HEK293 (cell line): ENCODE results near the gene MYL7.

ENCODE experiments used
- CTCF ChIA-PET: fragments of 350-600 bp; formaldehyde crosslinking; extraction: SDS; loops from one replicate; lab custom pipeline; 2021; ENCODE audit warnings: antibody characterized with exemption; lab: Yijun Ruan, JAX
- POLR2A ChIA-PET: fragments of 300-600 bp; formaldehyde crosslinking; extraction: SDS; loops from one replicate; lab custom pipeline; 2020; ENCODE audit warnings: antibody characterized with exemption, inconsistent platforms; lab: Yijun Ruan, JAX
- H3K27ac ChIP-seq: fragments of 200-500 bp; sonication (Bioruptor generic); 2 replicates; pipeline ENCODE4 v1.5.1; 2014; ENCODE audit warnings: low read depth, low read length, control low read depth, inconsistent platforms; ENCODE audit errors: extremely low read depth
- H3K36me3 ChIP-seq, 2 experiments: fragments of 200-500 bp in 1 of 2; sonication (Bioruptor generic) in 1 of 2; 1 replicate in 1 of 2; 2 replicates in 1 of 2; pipeline ENCODE4 v1.5.1; 2014 to 2017; ENCODE audit warnings: inconsistent platforms in 2 of 2, low read length in 2 of 2; ENCODE audit not compliant: control insufficient read depth in 2 of 2, insufficient read depth in 1 of 2
- H3K4me1 ChIP-seq: fragments of 200-500 bp; sonication (Bioruptor generic); 2 replicates; pipeline ENCODE4 v1.5.1; 2014; ENCODE audit warnings: mild to moderate bottlenecking, low read length, inconsistent platforms; ENCODE audit not compliant: control insufficient read depth, insufficient read depth
- H3K4me3 ChIP-seq: 2 replicates; pipeline ENCODE4 v1.5.1; 2011; ENCODE audit warnings: low read depth, mild to moderate bottlenecking, control low read depth, low read length, moderate library complexity
- H3K9me3 ChIP-seq: fragments of 200-500 bp; sonication (Bioruptor generic); 2 replicates; pipeline ENCODE4 v1.5.1; 2014; ENCODE audit warnings: low read depth, low read length, inconsistent platforms; ENCODE audit not compliant: control insufficient read depth, insufficient read depth
- GLI2 ChIP-seq: fragments of 450-650 bp; formaldehyde crosslinking; IDR thresholded peaks from 2 replicates; pipeline ENCODE4; 2017; ENCODE audit warnings: missing biosample characterization, missing genetic modification characterization, low read depth, borderline replicate concordance
- REPIN1 ChIP-seq: fragments of 450-650 bp; formaldehyde crosslinking; IDR thresholded peaks from 2 replicates; pipeline ENCODE4 v1.5.1; 2017; ENCODE audit warnings: missing biosample characterization, missing genetic modification characterization, low read depth
- ZBTB20 ChIP-seq: fragments of 450-650 bp; formaldehyde crosslinking; IDR thresholded peaks from 2 replicates; pipeline ENCODE4 v1.5.1; 2016; ENCODE audit warnings: missing biosample characterization, missing genetic modification characterization
- ZFHX2 ChIP-seq: fragments of 450-650 bp; formaldehyde crosslinking; conservative IDR thresholded peaks from 2 replicates; pipeline ENCODE4 v1.5.1; 2016; ENCODE audit warnings: missing biosample characterization, missing genetic modification characterization
- ZFP69B ChIP-seq: fragments of 450-650 bp; formaldehyde crosslinking; IDR thresholded peaks from 2 replicates; pipeline ENCODE4 v1.5.1; 2016; ENCODE audit warnings: missing biosample characterization, missing genetic modification characterization
- ZNF174 ChIP-seq: fragments of 450-650 bp; formaldehyde crosslinking; IDR thresholded peaks from 2 replicates; pipeline ENCODE4 v1.5.0; 2017; ENCODE audit warnings: missing biosample characterization, mild to moderate bottlenecking, missing genetic modification characterization
- ZNF274 ChIP-seq, 2 experiments: fragments of 200-500 bp in 1 of 2; fragments of 450-650 bp in 1 of 2; sonication (Bioruptor generic) in 1 of 2; formaldehyde crosslinking in 1 of 2; IDR thresholded peaks; 2 replicates each; pipeline versions ENCODE4 v1.5.1 to v1.6.1; 2014 to 2016; ENCODE audit warnings: borderline replicate concordance in 1 of 2, inconsistent platforms in 1 of 2, low read length in 1 of 2, missing biosample characterization in 1 of 2, missing genetic modification characterization in 1 of 2
- ZNF423 ChIP-seq: fragments of 450-650 bp; formaldehyde crosslinking; IDR thresholded peaks from 2 replicates; pipeline ENCODE4 v1.5.1; 2016; ENCODE audit warnings: missing biosample characterization, missing genetic modification characterization
- ZNF48 ChIP-seq: fragments of 450-650 bp; formaldehyde crosslinking; IDR thresholded peaks from 2 replicates; pipeline ENCODE4 v1.5.1; 2016; ENCODE audit warnings: missing biosample characterization, missing genetic modification characterization
- ZNF544 ChIP-seq: fragments of 450-650 bp; formaldehyde crosslinking; IDR thresholded peaks from 2 replicates; pipeline ENCODE4 v1.5.0; 2017; ENCODE audit warnings: missing biosample characterization, missing genetic modification characterization
- ZNF560 ChIP-seq: fragments of 450-650 bp; formaldehyde crosslinking; IDR thresholded peaks from 2 replicates; pipeline ENCODE4 v1.5.1; 2017; ENCODE audit warnings: missing biosample characterization, missing genetic modification characterization, borderline replicate concordance
- ZNF654 ChIP-seq: fragments of 450-650 bp; formaldehyde crosslinking; IDR thresholded peaks from 2 replicates; pipeline ENCODE4 v1.5.1; 2016; ENCODE audit warnings: low read depth, missing biosample characterization, missing genetic modification characterization
- ZNF677 ChIP-seq: fragments of 450-650 bp; IDR thresholded peaks from 2 replicates; pipeline ENCODE4 v1.5.0; 2018; ENCODE audit warnings: missing biosample characterization, mild to moderate bottlenecking, missing genetic modification characterization, moderate library complexity
- ZNF785 ChIP-seq: fragments of 450-650 bp; formaldehyde crosslinking; IDR thresholded peaks from 2 replicates; pipeline ENCODE4 v1.5.1; 2016; ENCODE audit warnings: missing biosample characterization, missing genetic modification characterization
- ZXDB ChIP-seq: fragments of 450-650 bp; formaldehyde crosslinking; IDR thresholded peaks from 2 replicates; pipeline ENCODE4 v1.5.1; 2016; ENCODE audit warnings: missing biosample characterization, missing genetic modification characterization
- TF ChIP-seq, protein P1 (sequence below): fragments of 450-650 bp; formaldehyde crosslinking; IDR thresholded peaks from 2 replicates; pipeline ENCODE4 v1.5.0; 2017; ENCODE audit warnings: missing biosample characterization, missing genetic modification characterization, borderline replicate concordance
- TF ChIP-seq, protein P2 (sequence below): fragments of 450-650 bp; formaldehyde crosslinking; conservative IDR thresholded peaks from 2 replicates; pipeline ENCODE4 v1.5.1; 2016; ENCODE audit warnings: low read depth, missing biosample characterization, missing genetic modification characterization
- TF ChIP-seq, protein P3 (sequence below): fragments of 450-650 bp; formaldehyde crosslinking; IDR thresholded peaks from 2 replicates; pipeline ENCODE4 v1.5.1; 2016; ENCODE audit warnings: missing biosample characterization, missing genetic modification characterization
- TF ChIP-seq, protein P4 (sequence below): fragments of 450-650 bp; formaldehyde crosslinking; IDR thresholded peaks from 2 replicates; pipeline ENCODE4 v1.5.1; 2016; ENCODE audit warnings: missing biosample characterization, missing genetic modification characterization

MYL7 gene

DNA sequence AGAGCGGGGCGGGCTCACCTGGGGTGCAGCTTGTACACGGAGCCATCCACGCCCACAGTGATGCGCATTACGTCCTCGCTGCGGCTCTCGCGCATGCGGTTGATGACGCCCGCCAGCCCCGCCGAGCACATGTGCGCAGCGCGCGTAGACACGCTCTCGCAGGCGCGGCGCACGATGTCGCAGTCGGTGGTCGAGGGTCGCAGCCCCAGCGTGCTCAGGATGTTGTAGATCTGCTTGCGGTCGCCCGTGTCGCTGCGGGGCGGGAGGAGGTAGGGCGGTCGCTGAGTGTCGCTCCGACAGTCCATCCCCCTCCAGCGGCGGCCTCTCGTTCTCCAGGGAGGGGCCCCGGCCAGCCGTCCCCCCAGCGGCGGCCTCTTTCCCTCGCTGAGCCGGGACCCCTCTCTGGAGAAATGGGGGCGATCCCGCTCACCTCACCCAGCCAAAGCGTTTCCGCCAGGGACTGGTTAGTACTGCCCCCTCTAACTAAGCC, 4.4 kb upstream of the MYL7 start:
- Histone ChIP-seq H3K9me3 (no peaks in the 10 kb centered on the region), H3K4me3 (no peak overlapping the region), H3K4me1 (no peaks in the 10 kb centered on the region), H3K27ac (no peak overlapping the region)
- ChIA-PET CTCF (no interaction called here), POLR2A (no interaction called here)
- TF ChIP-seq ZNF48 (tag by site-specific recombination): no peak
- no peak for TF ChIP-seq ZXDB
- no peak for TF ChIP-seq REPIN1
- TF ChIP-seq ZNF654 (tag by site-specific recombination): no peak
- TF ChIP-seq ZNF560 (tag by site-specific recombination): no peak
- no peak for TF ChIP-seq ZNF423 (tag by site-specific recombination)
- TF ChIP-seq ZBTB20: no peak
- no peak for TF ChIP-seq ZFHX2 (tag by site-specific recombination)
- TF ChIP-seq ZNF785: no peak
- TF ChIP-seq, protein P1, sequence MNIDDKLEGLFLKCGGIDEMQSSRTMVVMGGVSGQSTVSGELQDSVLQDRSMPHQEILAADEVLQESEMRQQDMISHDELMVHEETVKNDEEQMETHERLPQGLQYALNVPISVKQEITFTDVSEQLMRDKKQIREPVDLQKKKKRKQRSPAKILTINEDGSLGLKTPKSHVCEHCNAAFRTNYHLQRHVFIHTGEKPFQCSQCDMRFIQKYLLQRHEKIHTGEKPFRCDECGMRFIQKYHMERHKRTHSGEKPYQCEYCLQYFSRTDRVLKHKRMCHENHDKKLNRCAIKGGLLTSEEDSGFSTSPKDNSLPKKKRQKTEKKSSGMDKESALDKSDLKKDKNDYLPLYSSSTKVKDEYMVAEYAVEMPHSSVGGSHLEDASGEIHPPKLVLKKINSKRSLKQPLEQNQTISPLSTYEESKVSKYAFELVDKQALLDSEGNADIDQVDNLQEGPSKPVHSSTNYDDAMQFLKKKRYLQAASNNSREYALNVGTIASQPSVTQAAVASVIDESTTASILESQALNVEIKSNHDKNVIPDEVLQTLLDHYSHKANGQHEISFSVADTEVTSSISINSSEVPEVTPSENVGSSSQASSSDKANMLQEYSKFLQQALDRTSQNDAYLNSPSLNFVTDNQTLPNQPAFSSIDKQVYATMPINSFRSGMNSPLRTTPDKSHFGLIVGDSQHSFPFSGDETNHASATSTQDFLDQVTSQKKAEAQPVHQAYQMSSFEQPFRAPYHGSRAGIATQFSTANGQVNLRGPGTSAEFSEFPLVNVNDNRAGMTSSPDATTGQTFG (tag by site-specific recombination): no peak
- TF ChIP-seq, protein P2, sequence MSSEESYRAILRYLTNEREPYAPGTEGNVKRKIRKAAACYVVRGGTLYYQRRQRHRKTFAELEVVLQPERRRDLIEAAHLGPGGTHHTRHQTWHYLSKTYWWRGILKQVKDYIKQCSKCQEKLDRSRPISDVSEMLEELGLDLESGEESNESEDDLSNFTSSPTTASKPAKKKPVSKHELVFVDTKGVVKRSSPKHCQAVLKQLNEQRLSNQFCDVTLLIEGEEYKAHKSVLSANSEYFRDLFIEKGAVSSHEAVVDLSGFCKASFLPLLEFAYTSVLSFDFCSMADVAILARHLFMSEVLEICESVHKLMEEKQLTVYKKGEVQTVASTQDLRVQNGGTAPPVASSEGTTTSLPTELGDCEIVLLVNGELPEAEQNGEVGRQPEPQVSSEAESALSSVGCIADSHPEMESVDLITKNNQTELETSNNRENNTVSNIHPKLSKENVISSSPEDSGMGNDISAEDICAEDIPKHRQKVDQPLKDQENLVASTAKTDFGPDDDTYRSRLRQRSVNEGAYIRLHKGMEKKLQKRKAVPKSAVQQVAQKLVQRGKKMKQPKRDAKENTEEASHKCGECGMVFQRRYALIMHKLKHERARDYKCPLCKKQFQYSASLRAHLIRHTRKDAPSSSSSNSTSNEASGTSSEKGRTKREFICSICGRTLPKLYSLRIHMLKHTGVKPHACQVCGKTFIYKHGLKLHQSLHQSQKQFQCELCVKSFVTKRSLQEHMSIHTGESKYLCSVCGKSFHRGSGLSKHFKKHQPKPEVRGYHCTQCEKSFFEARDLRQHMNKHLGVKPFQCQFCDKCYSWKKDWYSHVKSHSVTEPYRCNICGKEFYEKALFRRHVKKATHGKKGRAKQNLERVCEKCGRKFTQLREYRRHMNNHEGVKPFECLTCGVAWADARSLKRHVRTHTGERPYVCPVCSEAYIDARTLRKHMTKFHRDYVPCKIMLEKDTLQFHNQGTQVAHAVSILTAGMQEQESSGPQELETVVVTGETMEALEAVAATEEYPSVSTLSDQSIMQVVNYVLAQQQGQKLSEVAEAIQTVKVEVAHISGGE (tag by site-specific recombination): no peak
- TF ChIP-seq, protein P3, sequence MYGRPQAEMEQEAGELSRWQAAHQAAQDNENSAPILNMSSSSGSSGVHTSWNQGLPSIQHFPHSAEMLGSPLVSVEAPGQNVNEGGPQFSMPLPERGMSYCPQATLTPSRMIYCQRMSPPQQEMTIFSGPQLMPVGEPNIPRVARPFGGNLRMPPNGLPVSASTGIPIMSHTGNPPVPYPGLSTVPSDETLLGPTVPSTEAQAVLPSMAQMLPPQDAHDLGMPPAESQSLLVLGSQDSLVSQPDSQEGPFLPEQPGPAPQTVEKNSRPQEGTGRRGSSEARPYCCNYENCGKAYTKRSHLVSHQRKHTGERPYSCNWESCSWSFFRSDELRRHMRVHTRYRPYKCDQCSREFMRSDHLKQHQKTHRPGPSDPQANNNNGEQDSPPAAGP (tag by site-specific recombination): no peak
- TF ChIP-seq, protein P4, sequence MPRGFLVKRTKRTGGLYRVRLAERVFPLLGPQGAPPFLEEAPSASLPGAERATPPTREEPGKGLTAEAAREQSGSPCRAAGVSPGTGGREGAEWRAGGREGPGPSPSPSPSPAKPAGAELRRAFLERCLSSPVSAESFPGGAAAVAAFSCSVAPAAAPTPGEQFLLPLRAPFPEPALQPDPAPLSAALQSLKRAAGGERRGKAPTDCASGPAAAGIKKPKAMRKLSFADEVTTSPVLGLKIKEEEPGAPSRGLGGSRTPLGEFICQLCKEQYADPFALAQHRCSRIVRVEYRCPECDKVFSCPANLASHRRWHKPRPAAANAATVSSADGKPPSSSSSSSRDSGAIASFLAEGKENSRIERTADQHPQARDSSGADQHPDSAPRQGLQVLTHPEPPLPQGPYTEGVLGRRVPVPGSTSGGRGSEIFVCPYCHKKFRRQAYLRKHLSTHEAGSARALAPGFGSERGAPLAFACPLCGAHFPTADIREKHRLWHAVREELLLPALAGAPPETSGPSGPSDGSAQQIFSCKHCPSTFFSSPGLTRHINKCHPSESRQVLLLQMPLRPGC (tag by site-specific recombination): no peak
- no peak for TF ChIP-seq ZNF677 (tag by site-specific recombination)
- no peak for TF ChIP-seq ZNF274 (IDR thresholded peaks at IDR 0.05; ENCODE audit: low read length)
- TF ChIP-seq ZNF274 (tag by site-specific recombination; IDR thresholded peaks at IDR 0.05; ENCODE audit: borderline replicate concordance): no peak
- TF ChIP-seq ZNF544 (tag by site-specific recombination): no peak
- no peak for TF ChIP-seq ZFP69B (tag by site-specific recombination)
- no peak for TF ChIP-seq ZNF174 (tag by site-specific recombination)
- TF ChIP-seq GLI2 (tag by site-specific recombination): no peak
- TF ChIP-seq, all 188 proteins: peak for 0
- H3K36me3 ChIP-seq: no peaks in the 10 kb centered on the region
